Stomach (tissue), 9 donors: ENCODE data around the gene CHST13. TPM values are rescaled to one million over a fixed set of nuclear protein-coding genes. Genes with fewer than 3 reads are reported as not detected.

ENCODE experiments used
- DNase-seq, 2 donors: peaks; one replicate each; pipeline versions ENCODE4 v3.0.0 to v3.0.0-alpha.2; 2013 to 2019
- H3K27ac ChIP-seq, 5 donors: fragments of 200-600 bp in 4 of 5; sonication (generic) in 4 of 5; one replicate each; pipeline ENCODE4 v1.5.1; 2013 to 2019; ENCODE audit warnings: mild to moderate bottlenecking in 1 of 5, moderate library complexity in 1 of 5
- H3K27me3 ChIP-seq, 3 donors: fragments of 200-600 bp; sonication (generic); one replicate each; pipeline ENCODE4 v1.5.1; 2017 to 2019; ENCODE audit warnings: mixed run types in 1 of 3
- H3K36me3 ChIP-seq, 4 donors: fragments of 200-600 bp; sonication (generic); 1 replicate in 3 of 4; 2 replicates in 1 of 4; pipeline ENCODE4 v1.5.1; 2016 to 2019
- H3K4me1 ChIP-seq, 4 donors: fragments of 200-600 bp; sonication (generic); one replicate each; pipeline ENCODE4 v1.5.1; 2016 to 2019
- H3K4me3 ChIP-seq, 4 donors: fragments of 200-600 bp; sonication (generic) in 3 of 4; one replicate each; pipeline ENCODE4 v1.5.1; 2016 to 2019; ENCODE audit warnings: mild to moderate bottlenecking in 1 of 4
- H3K9me3 ChIP-seq, 4 donors: fragments of 200-600 bp; sonication (generic); one replicate each; pipeline ENCODE4 v1.5.1; 2016 to 2019
- CTCF ChIP-seq, 7 experiments: fragments of 450-650 bp in 4 of 7; fragments of 200-600 bp in 3 of 7; sonication (generic) in 3 of 7; IDR thresholded peaks; one replicate each; pipeline ENCODE4 v1.5.1; 2016 to 2019; ENCODE audit warnings: antibody characterized with exemption in 7 of 7, control low read depth in 2 of 7, mild to moderate bottlenecking in 1 of 7
- EP300 ChIP-seq: sonication (generic); formaldehyde crosslinking; IDR thresholded peaks from one replicate; pipeline ENCODE4 v1.6.1; 2017; ENCODE audit warnings: antibody characterized with exemption
- POLR2A ChIP-seq, 4 donors: fragments of 450-650 bp; IDR thresholded peaks; one replicate each; pipeline ENCODE4 v1.6.1; 2016; ENCODE audit warnings: antibody characterized with exemption in 4 of 4, control low read depth in 2 of 4, mild to moderate bottlenecking in 1 of 4, moderate library complexity in 1 of 4
- POLR2AphosphoS5 ChIP-seq, 3 donors: sonication (generic); formaldehyde crosslinking; IDR thresholded peaks; one replicate each; pipeline ENCODE4 v1.6.1; 2016; ENCODE audit warnings: antibody characterized with exemption in 3 of 3
- WGBS, 5 donors: extraction: QIAGEN DNeasy Blood & Tissue Kit in 3 of 5; methylation state at CpG; one replicate each; pipeline versions ENCODE4 v1.1.5 to v1.1.7; 2013 to 2018; 5-methylcytosine and 5-hydroxymethylcytosine counted together
- intact Hi-C: fragments of 100-400 bp; cut with DNase I; formaldehyde crosslinking; loops from one replicate; pipeline ENCODE4 v1.15.1; 2023; ENCODE audit warnings: low total_unique reads
- polyA plus RNA-seq, 3 donors: library from polyadenylated mRNA; stranded (reverse); fragments of 200-250 nt; gene quantifications; one replicate each; pipeline ENCODE4 v1.2.3, GENCODE V29; 2013
- total RNA-seq, 5 donors: library from RNA; depleted of rRNA; stranded (reverse); fragments of >200 nt; gene quantifications; one replicate each; pipeline versions ENCODE4 v1.1.0 to v1.2.3, GENCODE V29; 2014 to 2016
- donor health status: healthy with polysubstance abuse.
- donor health status: Bipolar disorder and iron deficiency.
- donor health status: healthy.

CHST13 gene
- total and polyA plus RNA-seq, 8 donors: 0.08 to 12.5 (median 1.0) TPM; not detected in 2

DNA sequence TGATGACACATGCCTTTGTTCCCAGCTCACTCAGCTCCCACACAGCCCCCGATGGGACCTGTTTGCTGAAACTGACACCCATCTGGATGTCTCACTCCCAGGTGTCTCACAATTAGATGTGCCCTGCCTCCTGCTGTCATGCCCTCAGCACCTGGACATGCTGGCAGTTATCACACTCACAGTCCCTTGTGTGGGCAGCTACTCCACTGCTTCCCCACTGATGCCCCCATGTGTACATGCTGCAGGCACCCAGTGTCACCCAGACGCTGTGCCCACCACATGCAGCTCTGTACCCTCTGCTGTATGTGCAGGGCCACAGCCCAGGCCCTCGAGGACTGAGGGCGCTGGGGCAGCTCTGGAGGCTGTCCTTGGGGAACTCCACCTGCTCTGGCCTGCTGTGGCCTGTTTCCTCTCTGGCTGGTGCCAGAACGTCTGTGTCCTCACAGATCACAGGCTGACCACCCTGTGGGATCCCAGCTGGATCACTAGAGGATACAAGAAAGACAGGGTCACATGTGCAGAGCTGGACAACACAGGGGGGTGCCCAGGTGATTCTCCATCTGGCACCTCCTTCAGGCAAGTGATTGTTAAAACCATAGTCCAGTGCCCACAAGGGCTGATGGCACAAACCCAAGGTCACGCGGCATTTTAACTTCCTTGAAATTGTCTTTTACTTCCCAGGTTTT lies 20.8 kb downstream of the CHST13 start:
- peaks cover 0 to 44% (median 15%) of the 10 kb centered on the region in 3 donors for H3K27me3 ChIP-seq
- H3K4me1 ChIP-seq: peaks cover 0 to 21% (median 6%) of the 10 kb centered on the region in 4 donors
- peaks cover 0 to 6% (median 2%) of the 10 kb centered on the region in 4 donors for H3K9me3 ChIP-seq
- WGBS, 5 donors: 67 to 95% (median 69%) methylated on average over 2 to 7 of the region's 7 CpGs
- intact Hi-C loops: no loop called here
- peak in 1 of 2 donors; percentile 21 for DNase-seq
- no peaks in the 10 kb centered on the region for H3K36me3 ChIP-seq
- H3K4me3 ChIP-seq: no peak overlapping the region
- TF ChIP-seq POLR2AphosphoS5 (IDR thresholded peaks at IDR 0.05) (no peak), POLR2A (IDR thresholded peaks at IDR 0.05) (no peak), CTCF (IDR thresholded peaks at IDR 0.05) (no peak), EP300 (no peak)
- no peak overlapping the region for H3K27ac ChIP-seq

- Histone ChIP-seq H3K9me3 (peaks cover 0 to 6% (median 2%) of the 10 kb centered on the region in 4 donors), H3K27me3 (peaks cover 0 to 49% (median 15%) of the 10 kb centered on the region in 3 donors), H3K4me1 (peaks cover 0 to 16% (median 6%) of the 10 kb centered on the region in 4 donors), H3K36me3 (no peaks in the 10 kb centered on the region), H3K4me3 (no peak overlapping the region), H3K27ac (no peak overlapping the region)
- DNase-seq: peak in 1 of 2 donors; percentile 17
- WGBS, 5 donors: 69 to 84% (median 78%) methylated on average over 5 of the region's 5 CpGs
- intact Hi-C loops: no loop called here
- TF ChIP-seq POLR2A (IDR thresholded peaks at IDR 0.05) (no peak), CTCF (IDR thresholded peaks at IDR 0.05) (no peak), POLR2AphosphoS5 (IDR thresholded peaks at IDR 0.05) (no peak), EP300 (no peak)
These were observed 21.6 kb downstream of the CHST13 start for GRCh38 chr3:126545544-126545943.

GRCh38 chr3:126546013-126546412 lies 22.1 kb downstream of the CHST13 start:
- peaks cover 0 to 49% (median 15%) of the 10 kb centered on the region in 3 donors for H3K27me3 ChIP-seq
- 72 to 91% (median 90%) methylated on average over 3 to 6 of the region's 6 CpGs for WGBS, 5 donors
- peaks cover 0 to 13% (median 6%) of the 10 kb centered on the region in 4 donors for H3K4me1 ChIP-seq
- intact Hi-C loops: no loop called here
- TF ChIP-seq CTCF (IDR thresholded peaks at IDR 0.05) (no peak), POLR2A (IDR thresholded peaks at IDR 0.05) (no peak), POLR2AphosphoS5 (IDR thresholded peaks at IDR 0.05) (no peak), EP300 (no peak)
- peak in 1 of 2 donors; percentile 20 for DNase-seq
- no peaks in the 10 kb centered on the region for H3K36me3 ChIP-seq
- peaks cover 0 to 6% (median 2%) of the 10 kb centered on the region in 4 donors for H3K9me3 ChIP-seq
- H3K4me3 ChIP-seq: no peak overlapping the region
- no peak overlapping the region for H3K27ac ChIP-seq

DNA sequence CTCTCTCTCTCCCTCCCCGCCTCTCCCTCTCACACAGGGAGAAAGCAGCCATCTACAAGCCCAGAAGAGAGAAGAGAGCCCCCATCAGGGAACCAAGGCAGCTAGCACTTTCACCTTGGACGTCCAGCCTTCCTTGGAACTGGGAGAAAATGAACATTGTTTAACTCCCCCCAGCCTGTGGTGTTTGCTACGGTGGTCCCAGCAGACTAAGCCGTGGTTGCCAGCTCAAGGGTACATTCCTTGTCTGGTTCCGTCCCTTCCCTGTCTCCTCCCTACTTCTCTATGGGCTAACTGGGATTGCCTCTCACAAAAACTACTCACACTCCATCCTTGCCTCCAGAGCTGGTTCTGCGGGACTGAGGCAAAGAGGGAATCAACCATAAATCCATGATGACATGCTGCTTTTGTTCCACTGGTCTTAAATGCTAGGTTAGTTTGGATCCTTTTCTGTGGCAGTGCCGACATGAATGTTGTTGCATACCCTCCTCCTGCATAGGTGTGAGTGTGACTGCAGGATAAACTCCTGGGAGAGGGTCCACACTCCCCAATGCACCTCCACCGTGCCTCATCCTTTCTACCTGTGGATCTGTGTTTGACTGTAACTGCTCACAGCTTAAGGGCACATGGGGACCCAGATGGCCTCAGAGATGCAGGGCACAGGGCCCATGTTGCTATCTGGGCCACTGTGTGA lies 22.7 kb downstream of the CHST13 start:
- peaks cover 0 to 47% (median 12%) of the 10 kb centered on the region in 3 donors for H3K27me3 ChIP-seq
- intact Hi-C loops: no loop called here
- H3K36me3 ChIP-seq: no peaks in the 10 kb centered on the region
- H3K27ac ChIP-seq: no peak overlapping the region
- DNase-seq: peak in 1 of 2 donors; percentile 14
- WGBS, 5 donors: 65 to 84% (median 76%) methylated on average over 8 of the region's 8 CpGs
- H3K9me3 ChIP-seq: peaks cover 0 to 5% (median 2%) of the 10 kb centered on the region in 4 donors
- peaks cover 0 to 6% (median 2%) of the 10 kb centered on the region in 4 donors for H3K4me1 ChIP-seq
- TF ChIP-seq POLR2A (IDR thresholded peaks at IDR 0.05) (no peak), POLR2AphosphoS5 (IDR thresholded peaks at IDR 0.05) (no peak), CTCF (IDR thresholded peaks at IDR 0.05) (no peak), EP300 (no peak)
- no peak overlapping the region for H3K4me3 ChIP-seq
